Measurements from ENCODE around the gene KCNQ1OT1. TPM values are rescaled to one million over a fixed set of nuclear protein-coding genes. Genes with fewer than 3 reads are reported as not detected.

KCNQ1OT1 gene
- total RNA-seq, 2 donors from 2014 or later: 5.2 to 6.9 TPM

DNA sequence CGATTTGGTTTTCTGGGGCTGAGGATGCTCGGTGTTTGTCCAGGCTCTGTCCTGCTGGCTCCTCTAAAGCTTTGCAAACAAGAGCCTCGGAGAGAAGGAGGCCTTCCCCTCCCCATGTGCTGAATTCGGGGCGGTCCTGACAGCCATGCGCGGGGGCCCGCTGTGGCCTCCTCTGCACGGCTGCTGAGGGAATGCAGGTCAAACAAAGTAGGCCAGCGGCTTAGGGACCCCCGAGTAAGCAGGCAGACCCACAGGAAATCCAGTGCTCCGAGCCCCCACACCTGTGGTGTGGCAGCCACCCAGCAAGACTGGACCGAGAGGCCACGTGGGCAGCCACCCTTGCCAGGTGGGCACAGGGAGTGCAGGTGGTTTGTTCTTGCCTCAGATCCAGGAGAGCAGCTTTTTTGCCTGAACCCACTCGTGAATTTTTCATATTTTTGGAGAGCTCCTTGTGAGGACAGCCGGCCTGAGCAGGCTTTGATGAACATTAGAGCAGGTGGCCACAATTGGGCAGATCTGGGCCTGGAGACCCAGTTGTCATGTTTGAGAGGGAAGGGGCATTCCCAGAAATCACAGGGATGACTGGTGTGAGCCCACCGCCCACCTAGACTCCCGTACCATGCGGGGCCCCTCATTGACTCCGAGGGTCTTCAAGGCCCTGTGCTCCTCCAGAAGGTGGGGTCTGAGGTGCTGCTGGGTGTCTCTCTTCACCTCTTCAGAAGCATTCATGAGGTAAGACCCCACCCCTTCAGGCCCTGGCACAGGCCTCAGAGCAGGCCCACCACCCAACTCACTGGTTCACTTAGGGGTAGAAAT lies 43.0 kb upstream of the KCNQ1OT1 start:
- H3K4me1 Mint-ChIP-seq: peaks cover 17% of the 10 kb centered on the region
- H3K36me3 Mint-ChIP-seq (ENCODE audit: low read depth): no peaks in the 10 kb centered on the region
- Histone ChIP-seq H3K27me3 (ENCODE audit: control insufficient read depth, insufficient read depth, low read length, poor library complexity, severe bottlenecking) (no peaks in the 10 kb centered on the region), H3K4me3 (ENCODE audit: low read length) (no peak overlapping the region), H3K4me1 (ENCODE audit: control insufficient read depth, insufficient read depth, low read length) (peaks cover 8% of the 10 kb centered on the region), H3K9me3 (ENCODE audit: control insufficient read depth, low read length) (no peaks in the 10 kb centered on the region), H3K36me3 (ENCODE audit: control insufficient read depth, insufficient read depth, low read length) (no peaks in the 10 kb centered on the region), H3K27ac (ENCODE audit: low read depth, low read length) (no peak overlapping the region), H3K9ac (ENCODE audit: extremely low read depth, low read length, poor library complexity, severe bottlenecking) (no peak overlapping the region)
- no peak overlapping the region for H3K4me3 Mint-ChIP-seq
- DNase-seq: no peak
- 85 to 94% methylated on average over 12 to 20 of the region's 20 CpGs for WGBS, 2 experiments (ENCODE audit: insufficient coverage in 1 of 2, insufficient read length in 1 of 2)
- H3K27ac Mint-ChIP-seq: no peak overlapping the region
- TF ChIP-seq, protein P1, sequence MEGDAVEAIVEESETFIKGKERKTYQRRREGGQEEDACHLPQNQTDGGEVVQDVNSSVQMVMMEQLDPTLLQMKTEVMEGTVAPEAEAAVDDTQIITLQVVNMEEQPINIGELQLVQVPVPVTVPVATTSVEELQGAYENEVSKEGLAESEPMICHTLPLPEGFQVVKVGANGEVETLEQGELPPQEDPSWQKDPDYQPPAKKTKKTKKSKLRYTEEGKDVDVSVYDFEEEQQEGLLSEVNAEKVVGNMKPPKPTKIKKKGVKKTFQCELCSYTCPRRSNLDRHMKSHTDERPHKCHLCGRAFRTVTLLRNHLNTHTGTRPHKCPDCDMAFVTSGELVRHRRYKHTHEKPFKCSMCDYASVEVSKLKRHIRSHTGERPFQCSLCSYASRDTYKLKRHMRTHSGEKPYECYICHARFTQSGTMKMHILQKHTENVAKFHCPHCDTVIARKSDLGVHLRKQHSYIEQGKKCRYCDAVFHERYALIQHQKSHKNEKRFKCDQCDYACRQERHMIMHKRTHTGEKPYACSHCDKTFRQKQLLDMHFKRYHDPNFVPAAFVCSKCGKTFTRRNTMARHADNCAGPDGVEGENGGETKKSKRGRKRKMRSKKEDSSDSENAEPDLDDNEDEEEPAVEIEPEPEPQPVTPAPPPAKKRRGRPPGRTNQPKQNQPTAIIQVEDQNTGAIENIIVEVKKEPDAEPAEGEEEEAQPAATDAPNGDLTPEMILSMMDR (conservative IDR thresholded peaks at IDR 0.05): no peak
- peaks cover 30% of the 10 kb centered on the region for H3K27me3 Mint-ChIP-seq (ENCODE audit: insufficient read depth)
- H3K9me3 Mint-ChIP-seq: no peaks in the 10 kb centered on the region

DNA sequence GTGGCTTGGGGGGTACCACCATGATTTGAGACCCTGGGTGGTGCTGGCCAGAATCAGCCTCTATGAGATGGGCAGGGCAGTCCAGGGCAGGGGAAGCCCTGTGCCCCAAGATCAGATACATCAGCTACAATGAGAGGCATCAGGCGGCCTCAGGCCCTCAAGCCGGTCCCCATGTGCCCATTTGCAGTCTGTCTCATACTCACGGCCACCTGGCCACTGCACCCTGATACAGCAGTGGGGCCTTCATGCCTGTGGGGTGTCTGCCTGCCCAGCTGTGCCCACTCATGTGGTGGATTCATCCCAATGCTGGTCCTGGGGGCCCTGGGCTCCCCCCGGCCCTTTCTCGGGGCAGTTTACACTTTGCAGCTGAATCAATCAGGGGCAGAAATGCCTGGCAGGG lies 42.4 kb upstream of the KCNQ1OT1 start:
- Mint-ChIP-seq H3K4me3 (no peak overlapping the region), H3K9me3 (no peaks in the 10 kb centered on the region), H3K4me1 (peaks cover 17% of the 10 kb centered on the region), H3K36me3 (ENCODE audit: low read depth) (no peaks in the 10 kb centered on the region), H3K27ac (no peak overlapping the region), H3K27me3 (ENCODE audit: insufficient read depth) (peaks cover 29% of the 10 kb centered on the region)
- Histone ChIP-seq H3K9me3 (ENCODE audit: control insufficient read depth, low read length) (no peaks in the 10 kb centered on the region), H3K36me3 (ENCODE audit: control insufficient read depth, insufficient read depth, low read length) (no peaks in the 10 kb centered on the region), H3K9ac (ENCODE audit: extremely low read depth, low read length, poor library complexity, severe bottlenecking) (no peak overlapping the region), H3K4me3 (ENCODE audit: low read length) (no peak overlapping the region), H3K27me3 (ENCODE audit: control insufficient read depth, insufficient read depth, low read length, poor library complexity, severe bottlenecking) (no peaks in the 10 kb centered on the region), H3K4me1 (ENCODE audit: control insufficient read depth, insufficient read depth, low read length) (peaks cover 8% of the 10 kb centered on the region), H3K27ac (ENCODE audit: low read depth, low read length) (no peak overlapping the region)
- TF ChIP-seq, protein P1 (conservative IDR thresholded peaks at IDR 0.05): no peak
- no peak for DNase-seq
- WGBS, 2 experiments (ENCODE audit: insufficient coverage in 1 of 2, insufficient read length in 1 of 2): 80 to 92% methylated on average over 4 to 5 of the region's 5 CpGs

DNA sequence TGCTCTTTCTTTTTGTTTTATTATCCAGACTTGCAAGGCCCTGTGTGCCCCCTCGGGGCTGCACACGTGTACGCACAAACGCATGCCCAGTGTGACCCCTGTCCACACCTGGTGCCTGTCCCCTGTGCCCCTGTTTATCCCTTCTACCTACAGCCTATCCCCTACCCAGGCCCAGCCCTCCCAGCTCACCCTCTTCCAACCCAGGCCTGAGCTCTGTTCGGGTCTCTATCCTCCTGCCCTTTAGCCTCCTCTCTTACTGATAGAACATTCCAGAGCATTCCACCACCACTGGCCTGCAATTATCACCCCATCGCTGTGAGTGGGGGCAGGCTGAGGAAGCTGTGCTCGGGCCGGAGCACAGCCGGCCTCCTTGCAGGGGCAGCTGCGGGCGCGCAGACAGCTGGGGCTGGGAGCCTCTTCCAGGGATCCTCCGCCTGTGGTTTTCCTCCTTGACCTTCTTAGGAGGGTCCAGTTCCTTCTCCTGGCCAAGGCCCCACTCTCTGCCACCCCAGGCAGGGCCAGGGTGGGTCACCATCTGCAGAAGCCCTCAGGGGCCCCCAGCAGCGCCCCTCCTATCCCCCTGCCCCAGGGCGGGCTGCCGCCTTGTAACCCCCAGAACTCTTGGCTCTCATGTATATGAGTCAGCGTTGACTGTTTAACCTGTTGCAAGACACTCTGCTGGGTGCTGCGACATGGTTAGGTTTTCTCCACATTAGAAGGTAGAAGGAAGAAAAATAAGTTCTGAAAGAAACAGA lies 41.8 kb upstream of the KCNQ1OT1 start:
- H3K27ac Mint-ChIP-seq: no peak overlapping the region
- TF ChIP-seq, protein P1 (conservative IDR thresholded peaks at IDR 0.05): no peak
- H3K4me3 Mint-ChIP-seq: no peak overlapping the region

More for the DNA sequence above, 41.8 kb upstream of the KCNQ1OT1 start:
- Mint-ChIP-seq H3K36me3 (ENCODE audit: low read depth) (no peaks in the 10 kb centered on the region), H3K27me3 (ENCODE audit: insufficient read depth) (peaks cover 30% of the 10 kb centered on the region), H3K9me3 (no peaks in the 10 kb centered on the region), H3K4me1 (peaks cover 17% of the 10 kb centered on the region)
- 84 to 89% methylated on average over 8 to 18 of the region's 18 CpGs for WGBS, 2 experiments (ENCODE audit: insufficient coverage in 1 of 2, insufficient read length in 1 of 2)
- Histone ChIP-seq H3K9ac (ENCODE audit: extremely low read depth, low read length, poor library complexity, severe bottlenecking) (no peak overlapping the region), H3K27ac (ENCODE audit: low read depth, low read length) (no peak overlapping the region), H3K4me3 (ENCODE audit: low read length) (no peak overlapping the region), H3K27me3 (ENCODE audit: control insufficient read depth, insufficient read depth, low read length, poor library complexity, severe bottlenecking) (no peaks in the 10 kb centered on the region), H3K36me3 (ENCODE audit: control insufficient read depth, insufficient read depth, low read length) (no peaks in the 10 kb centered on the region), H3K4me1 (ENCODE audit: control insufficient read depth, insufficient read depth, low read length) (peaks cover 8% of the 10 kb centered on the region), H3K9me3 (ENCODE audit: control insufficient read depth, low read length) (no peaks in the 10 kb centered on the region)
- DNase-seq: no peak

Data from endodermal cell (in vitro differentiated cells).